DMS53 treated with DMSO at 0.1 percent for 48 hours (cell line): ENCODE results near the gene MSH4.
"Not testable (repeated sequence)": the region's sequence is repeated elsewhere in the genome, so short reads cannot be mapped to it uniquely, and the experiment has no call there.

Source experiments
- DNase-seq: peaks from one replicate; lab custom pipeline; 2025; ENCODE audit not compliant: unreplicated experiment; lab: John Stamatoyannopoulos, UW

The MSH4 gene

DNA sequence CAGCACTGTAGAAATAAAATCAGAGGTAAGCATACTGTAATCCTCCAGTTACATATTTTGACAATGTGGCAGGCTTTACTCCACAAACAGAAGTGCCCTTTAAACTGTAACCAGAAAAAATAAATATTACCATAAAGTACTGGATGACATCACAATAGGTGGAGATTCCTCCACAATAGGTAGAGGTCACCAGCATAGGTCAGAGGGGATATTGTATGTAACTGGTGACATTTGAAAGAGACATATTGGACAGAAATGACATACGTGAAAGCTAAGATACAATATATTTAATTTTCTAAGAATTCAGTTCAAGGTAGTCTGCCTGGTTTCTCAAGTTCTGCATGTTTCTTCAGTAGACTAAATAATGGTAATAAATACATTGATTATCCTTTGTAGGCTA is 135.6 kb downstream of the MSH4 start, which contains the start of gene ASB17:
Gene ASB17 (minus strand): TSS at position 101 of the 400 bp plus-strand sequence. CDS start 113 bp downstream, outside the sequence.
- DNase-seq, result no peak

DNA sequence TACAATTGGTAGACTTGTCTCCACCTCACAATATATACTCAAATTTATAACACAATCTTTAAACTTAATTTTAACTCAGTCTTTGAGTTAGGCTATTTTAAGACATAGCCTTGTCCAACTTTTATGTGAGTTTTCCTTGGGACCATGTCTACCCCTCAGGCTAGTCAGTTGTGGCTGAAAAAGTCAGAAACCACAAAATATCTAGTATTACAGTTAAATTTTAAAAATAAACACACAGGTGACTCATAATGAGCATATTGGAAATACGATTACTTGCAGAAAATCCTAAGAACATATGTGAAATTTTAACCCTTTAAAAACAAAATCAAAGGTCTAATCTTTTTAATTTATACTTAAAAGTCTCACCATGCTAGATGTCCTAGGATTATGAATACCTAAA is 140.4 kb downstream of the MSH4 start:
- DNase-seq, result no peak

DNA sequence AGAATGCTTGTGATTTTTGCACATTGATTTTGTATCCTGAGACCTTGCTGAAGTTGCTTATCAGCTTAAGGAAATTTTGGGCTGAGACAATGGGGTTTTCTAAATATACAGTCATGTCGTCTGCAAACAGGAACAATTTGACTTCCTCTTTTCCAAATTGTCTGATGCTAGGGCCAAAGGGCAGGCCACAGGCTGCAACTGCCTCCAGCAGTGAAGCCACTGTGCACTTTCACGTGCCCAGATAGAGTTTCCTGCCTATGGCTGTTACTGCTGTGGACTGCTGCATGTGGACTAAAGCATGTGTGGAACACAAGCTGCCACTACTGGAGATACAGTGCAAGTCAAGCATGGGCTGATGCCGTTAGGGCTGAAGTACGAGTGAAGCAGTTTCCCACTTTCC is 146.4 kb downstream of the MSH4 start:
- DNase-seq, result not testable (repeated sequence)

DNA sequence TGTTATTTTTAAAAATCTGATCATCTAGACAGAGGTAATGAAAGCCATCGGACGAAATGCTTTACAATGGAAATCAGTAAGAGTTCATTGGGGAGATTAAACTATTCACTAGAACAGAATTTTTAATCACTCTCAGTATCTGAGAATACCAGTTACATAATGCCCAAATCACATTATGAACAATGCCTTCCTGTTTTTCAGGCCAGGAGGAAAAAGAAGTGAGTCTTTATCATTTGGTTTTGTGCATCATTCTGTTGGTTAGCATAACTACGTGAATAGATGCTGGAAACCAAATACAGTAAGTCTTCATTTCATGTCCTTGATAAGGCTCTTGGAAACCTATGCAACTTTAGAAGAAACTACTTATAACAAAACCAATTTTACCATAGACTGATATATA is 153.5 kb downstream of the MSH4 start:
- no peak for DNase-seq

DNA sequence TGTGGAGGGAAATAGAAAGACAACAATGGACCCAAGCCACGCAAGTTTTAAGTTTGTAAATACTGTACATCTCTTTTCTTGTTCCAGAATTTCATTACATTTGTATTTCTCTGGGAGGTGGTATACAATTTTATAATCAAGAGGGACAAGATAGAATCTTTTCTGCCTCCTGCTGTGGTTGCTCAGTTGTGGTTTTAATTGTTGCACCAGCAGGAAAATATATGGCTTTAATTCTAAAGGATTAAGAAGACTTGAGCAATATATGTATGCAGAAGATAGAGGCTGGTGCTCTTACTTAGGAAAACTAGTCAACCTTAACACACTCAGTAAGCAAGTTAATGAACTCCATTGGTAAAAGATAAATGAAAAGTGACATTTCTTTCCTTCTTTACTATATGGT is 155.3 kb downstream of the MSH4 start:
- DNase-seq, result no peak

DNA sequence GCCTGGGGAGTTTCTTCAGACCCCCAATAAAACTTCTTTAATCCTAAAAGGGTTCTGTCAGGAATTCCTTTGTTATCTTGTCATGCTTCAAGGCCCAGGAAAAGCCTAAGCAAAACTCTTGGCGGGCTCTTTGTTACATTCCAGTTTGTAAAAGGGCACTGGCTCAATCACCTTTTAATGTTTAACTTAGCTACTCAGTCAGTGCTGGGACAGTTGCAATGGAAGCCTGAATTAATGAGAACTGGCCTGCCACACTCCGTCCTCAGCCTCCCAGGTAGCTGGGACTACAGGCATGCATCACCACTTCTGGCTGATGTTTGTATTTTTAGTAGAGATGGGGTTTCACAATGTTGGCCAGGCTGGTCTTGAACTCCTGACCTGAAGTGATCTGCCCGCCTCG is 156.8 kb downstream of the MSH4 start:
- no peak for DNase-seq

DNA sequence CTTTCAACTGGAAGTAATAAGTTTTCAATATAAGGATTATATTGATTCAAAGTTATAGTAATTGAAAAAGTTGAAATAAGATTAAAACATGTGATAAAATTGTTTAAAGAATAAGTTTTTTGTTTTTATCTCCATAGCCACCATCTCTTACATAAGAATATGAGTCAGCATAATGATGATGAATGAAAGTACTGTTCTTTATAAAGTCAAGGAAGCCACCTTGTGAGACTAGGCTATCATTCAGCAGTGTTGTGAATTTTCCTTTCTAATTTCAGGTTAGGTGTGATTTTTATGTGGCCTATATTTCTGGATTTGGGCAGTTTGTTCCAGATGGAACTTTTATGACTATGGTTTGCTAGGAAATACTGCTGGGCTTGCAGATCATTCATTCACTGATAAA is 157.9 kb downstream of the MSH4 start:
- DNase-seq, result no peak
